Measurements from ENCODE around the gene HIC1.

DNA sequence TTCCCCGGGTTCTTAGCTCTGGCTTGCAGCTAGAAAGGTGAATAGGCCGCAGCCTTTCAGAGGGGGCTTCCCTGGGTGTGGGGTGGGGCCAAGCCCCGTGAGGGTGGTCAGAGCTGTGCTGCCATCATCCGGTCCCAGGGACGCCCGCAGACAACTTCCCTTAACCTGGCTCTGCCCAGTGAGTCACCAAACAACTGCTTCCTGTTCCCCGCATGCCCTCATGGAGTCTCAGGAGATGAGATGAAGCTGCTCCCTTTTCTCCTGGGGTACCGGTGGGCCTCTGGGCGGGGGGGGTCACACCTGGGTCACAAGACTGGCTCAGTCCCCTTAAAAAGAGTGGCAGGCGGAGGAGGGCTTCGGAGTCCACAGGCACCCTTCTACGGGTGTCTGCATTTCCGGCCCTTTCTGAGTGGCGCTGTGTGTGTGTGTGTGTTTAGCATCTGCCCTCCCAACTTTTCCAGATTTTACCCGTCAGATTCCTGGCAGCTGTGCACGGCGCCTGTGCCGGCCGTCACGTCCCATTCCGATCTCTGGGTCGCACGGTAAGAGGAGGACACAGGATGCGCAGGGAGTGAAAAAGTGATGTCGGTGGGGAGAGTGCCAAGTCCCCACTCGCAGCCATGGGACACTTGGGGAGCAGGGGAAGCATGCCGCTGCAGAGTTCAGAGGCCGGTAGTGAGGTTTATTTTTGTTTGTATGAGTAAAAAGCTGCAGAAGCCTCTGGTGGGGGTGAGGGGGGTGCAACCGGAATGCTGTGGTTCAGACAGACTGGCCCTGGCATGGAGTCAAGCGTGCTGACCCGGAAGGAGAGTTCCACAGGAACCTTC lies 16.8 kb downstream of the HIC1 start:
- TF ChIP-seq GATA2 (IDR thresholded peaks at IDR 0.05; ENCODE audit: low read depth, low read length) (no peak), GATA3 (IDR thresholded peaks at IDR 0.05; ENCODE audit: low read depth, low read length) (no peak)

Measured in SH-SY5Y (cell line).